Nephron (organoid): ENCODE data around the gene HOXB3.

Experiments
- H3K27ac Mint-ChIP-seq, 3 experiments: 2 replicates each; pipeline ENCODE4 v1.8.0; 2020; ENCODE audit warnings: mixed read lengths in 3 of 3, mild to moderate bottlenecking in 2 of 3, moderate library complexity in 1 of 3
- H3K27me3 Mint-ChIP-seq: 2 replicates; pipeline ENCODE4 v1.8.0; 2021; ENCODE audit warnings: low read depth, mild to moderate bottlenecking, moderate library complexity, mixed read lengths
- H3K36me3 Mint-ChIP-seq: 2 replicates; pipeline ENCODE4 v1.8.0; 2020; ENCODE audit warnings: low read depth, mixed read lengths
- H3K4me1 Mint-ChIP-seq: 2 replicates; pipeline ENCODE4 v1.8.0; 2020; ENCODE audit warnings: mixed read lengths
- H3K4me3 Mint-ChIP-seq, 3 experiments: 2 replicates each; pipeline ENCODE4 v1.8.0; 2020; ENCODE audit warnings: mild to moderate bottlenecking in 3 of 3, mixed read lengths in 3 of 3, moderate library complexity in 2 of 3
- H3K9me3 Mint-ChIP-seq: 2 replicates; pipeline ENCODE4 v1.8.0; 2020; ENCODE audit warnings: mixed read lengths
- TF ChIP-seq, protein P1 (sequence below), 3 experiments: fragments of 200-600 bp; sonication (generic); IDR thresholded peaks; one replicate each; pipeline ENCODE4 v1.5.0; 2021; ENCODE audit warnings: antibody characterized with exemption in 3 of 3; ENCODE audit not compliant: unreplicated experiment in 3 of 3

HOXB3 gene

DNA sequence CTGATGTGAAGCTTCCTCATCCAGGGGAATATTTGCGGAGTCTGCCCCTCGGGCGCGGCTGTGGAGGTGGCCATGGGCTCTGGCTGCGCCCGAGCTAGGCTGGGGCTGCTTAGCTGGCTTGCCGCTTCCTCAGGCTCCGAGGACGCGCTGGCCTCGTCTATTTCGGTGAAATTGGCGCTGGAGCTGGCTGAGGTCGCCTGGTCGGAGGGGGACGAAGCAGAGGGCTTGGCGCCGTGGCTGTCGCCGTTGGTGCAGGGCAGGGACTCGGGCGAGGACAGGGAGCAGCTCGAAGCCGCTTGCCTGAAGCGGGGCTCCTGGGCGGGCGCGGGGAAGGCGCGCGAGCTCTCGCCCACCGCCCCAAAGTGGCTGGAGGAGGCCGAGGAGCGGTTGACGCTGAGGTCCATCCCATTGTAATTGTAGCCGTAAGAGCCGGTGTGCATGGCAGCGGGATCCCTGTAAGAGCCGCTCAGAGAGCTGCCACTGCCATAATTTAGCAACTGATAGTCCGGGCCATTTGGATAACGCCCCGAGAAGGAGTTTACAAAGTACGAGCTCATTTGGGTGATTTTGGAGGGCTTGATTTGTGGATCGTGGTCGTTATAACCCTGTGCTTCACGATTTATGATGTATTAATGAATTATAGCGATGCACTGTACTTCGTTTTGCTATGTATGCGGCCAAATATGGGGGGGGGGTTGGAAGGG is 3.2 kb upstream of the HOXB3 start, which contains the start of gene HOXB5:
Gene HOXB5 (minus strand): TSS at position 654 of the 704 bp plus-strand sequence. CDS start 97 bp downstream, at position 557.
- Mint-ChIP-seq H3K27ac (peak within 1 kb of the TSS in 1 of 3 experiments; percentile 92), H3K4me3 (peak within 1 kb of the TSS; percentile 91 to 98 (median 94)), H3K36me3 (peaks cover 67% of the 10 kb centered on the region), H3K4me1 (peaks cover 81% of the 10 kb centered on the region), H3K9me3 (no peaks in the 10 kb centered on the region), H3K27me3 (peaks cover 90% of the 10 kb centered on the region)
- TF ChIP-seq, protein P1, sequence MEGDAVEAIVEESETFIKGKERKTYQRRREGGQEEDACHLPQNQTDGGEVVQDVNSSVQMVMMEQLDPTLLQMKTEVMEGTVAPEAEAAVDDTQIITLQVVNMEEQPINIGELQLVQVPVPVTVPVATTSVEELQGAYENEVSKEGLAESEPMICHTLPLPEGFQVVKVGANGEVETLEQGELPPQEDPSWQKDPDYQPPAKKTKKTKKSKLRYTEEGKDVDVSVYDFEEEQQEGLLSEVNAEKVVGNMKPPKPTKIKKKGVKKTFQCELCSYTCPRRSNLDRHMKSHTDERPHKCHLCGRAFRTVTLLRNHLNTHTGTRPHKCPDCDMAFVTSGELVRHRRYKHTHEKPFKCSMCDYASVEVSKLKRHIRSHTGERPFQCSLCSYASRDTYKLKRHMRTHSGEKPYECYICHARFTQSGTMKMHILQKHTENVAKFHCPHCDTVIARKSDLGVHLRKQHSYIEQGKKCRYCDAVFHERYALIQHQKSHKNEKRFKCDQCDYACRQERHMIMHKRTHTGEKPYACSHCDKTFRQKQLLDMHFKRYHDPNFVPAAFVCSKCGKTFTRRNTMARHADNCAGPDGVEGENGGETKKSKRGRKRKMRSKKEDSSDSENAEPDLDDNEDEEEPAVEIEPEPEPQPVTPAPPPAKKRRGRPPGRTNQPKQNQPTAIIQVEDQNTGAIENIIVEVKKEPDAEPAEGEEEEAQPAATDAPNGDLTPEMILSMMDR (IDR thresholded peaks at IDR 0.05; ENCODE audit: unreplicated experiment in 3 of 3), result no peak

DNA sequence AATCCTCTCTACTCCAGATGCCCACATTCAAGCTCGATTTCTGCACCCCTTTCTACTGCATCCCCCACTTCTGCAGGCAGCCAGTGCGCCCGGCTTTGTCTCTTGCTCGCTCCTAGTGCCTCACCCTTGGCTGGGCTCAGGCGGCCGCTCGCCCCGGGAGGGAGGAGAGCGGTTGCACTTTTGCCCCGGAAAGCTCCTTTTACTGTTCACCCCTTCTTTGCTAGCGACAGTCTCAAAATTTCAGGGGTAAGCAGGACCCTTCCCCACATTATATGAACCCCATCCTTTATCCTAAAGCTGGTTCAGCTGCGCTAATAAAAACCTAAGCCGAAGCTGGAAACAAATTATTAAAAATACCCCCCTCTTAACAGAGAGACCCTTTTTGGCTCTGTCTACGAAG is 2.5 kb upstream of the HOXB3 start:
- Mint-ChIP-seq H3K4me3 (peak overlapping the region; percentile 91 to 98 (median 94)), H3K4me1 (peaks cover 82% of the 10 kb centered on the region), H3K9me3 (no peaks in the 10 kb centered on the region), H3K36me3 (peaks cover 71% of the 10 kb centered on the region), H3K27me3 (peaks cover 90% of the 10 kb centered on the region), H3K27ac (peak overlapping the region in 1 of 3 experiments; percentile 92)
- TF ChIP-seq, protein P1 (IDR thresholded peaks at IDR 0.05; ENCODE audit: unreplicated experiment in 3 of 3), result no peak

DNA sequence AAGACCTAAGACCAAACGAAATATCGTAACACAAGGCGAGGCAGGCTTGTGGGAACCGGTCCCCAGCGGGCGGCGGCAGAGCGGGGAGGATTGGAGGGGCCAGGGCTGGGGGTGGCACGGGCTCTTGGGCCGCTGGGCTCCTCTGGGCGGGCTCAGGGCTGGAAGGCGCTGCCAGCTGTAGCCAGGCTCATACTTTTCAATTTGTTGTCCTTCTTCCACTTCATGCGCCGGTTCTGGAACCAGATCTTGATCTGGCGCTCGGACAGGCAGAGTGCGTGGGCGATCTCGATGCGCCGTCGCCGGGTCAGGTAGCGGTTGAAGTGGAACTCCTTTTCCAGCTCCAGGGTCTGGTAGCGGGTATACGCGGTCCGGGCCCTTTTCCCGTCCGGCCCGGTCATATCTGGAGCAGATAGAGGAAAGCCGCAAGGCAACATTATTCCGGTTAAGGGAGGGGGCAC is 2.0 kb upstream of the HOXB3 start:
- Mint-ChIP-seq H3K27ac (peak overlapping the region in 1 of 3 experiments; percentile 92), H3K9me3 (no peaks in the 10 kb centered on the region), H3K4me3 (peak overlapping the region; percentile 91 to 98 (median 94)), H3K27me3 (peaks cover 90% of the 10 kb centered on the region), H3K36me3 (peaks cover 74% of the 10 kb centered on the region), H3K4me1 (peaks cover 87% of the 10 kb centered on the region)
- TF ChIP-seq, protein P1 (IDR thresholded peaks at IDR 0.05; ENCODE audit: unreplicated experiment in 3 of 3), result no peak

DNA sequence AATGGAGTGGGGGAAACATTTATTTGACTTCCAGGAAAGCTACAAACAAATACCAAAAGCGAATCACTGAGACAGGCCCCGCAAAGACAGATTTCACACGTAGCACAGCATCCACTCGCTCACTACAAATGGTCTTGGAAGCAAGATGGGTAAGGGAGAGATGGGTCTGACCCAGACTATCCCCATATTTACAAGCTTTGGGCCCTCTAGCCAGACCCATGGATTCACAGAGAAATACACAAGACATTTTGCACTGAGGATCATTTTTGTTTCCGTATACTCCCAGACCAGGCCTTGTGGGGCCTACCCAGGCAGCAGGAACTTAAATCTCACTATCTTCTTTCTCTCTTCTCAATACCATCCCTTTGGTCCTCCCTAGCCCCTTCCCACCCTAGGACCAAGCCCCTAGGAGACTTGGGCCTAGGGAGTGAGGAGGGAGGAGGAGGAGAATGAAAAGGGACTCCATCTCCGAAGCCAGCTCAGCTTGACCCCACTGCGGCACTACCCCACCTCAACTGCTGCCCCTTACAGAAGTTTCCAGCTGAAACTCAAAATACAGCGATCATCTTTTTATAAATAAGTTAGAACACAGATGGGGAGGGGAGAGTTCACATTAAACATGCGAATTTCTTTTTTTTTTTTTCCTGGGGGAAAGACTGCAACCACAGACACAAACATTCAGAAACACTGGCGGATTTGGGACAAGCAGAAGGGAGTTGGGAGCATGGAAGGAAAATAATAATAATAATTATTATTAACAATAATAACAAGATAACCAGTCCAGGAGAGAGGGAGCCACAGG is 1.4 kb upstream of the HOXB3 start:
- Mint-ChIP-seq H3K4me3 (peak overlapping the region; percentile 84 to 98 (median 91)), H3K27me3 (peaks cover 90% of the 10 kb centered on the region), H3K27ac (peak overlapping the region in 1 of 3 experiments; percentile 92), H3K9me3 (no peaks in the 10 kb centered on the region), H3K36me3 (peaks cover 70% of the 10 kb centered on the region), H3K4me1 (peaks cover 92% of the 10 kb centered on the region)
- TF ChIP-seq, protein P1 (IDR thresholded peaks at IDR 0.05; ENCODE audit: unreplicated experiment in 3 of 3), result no peak

DNA sequence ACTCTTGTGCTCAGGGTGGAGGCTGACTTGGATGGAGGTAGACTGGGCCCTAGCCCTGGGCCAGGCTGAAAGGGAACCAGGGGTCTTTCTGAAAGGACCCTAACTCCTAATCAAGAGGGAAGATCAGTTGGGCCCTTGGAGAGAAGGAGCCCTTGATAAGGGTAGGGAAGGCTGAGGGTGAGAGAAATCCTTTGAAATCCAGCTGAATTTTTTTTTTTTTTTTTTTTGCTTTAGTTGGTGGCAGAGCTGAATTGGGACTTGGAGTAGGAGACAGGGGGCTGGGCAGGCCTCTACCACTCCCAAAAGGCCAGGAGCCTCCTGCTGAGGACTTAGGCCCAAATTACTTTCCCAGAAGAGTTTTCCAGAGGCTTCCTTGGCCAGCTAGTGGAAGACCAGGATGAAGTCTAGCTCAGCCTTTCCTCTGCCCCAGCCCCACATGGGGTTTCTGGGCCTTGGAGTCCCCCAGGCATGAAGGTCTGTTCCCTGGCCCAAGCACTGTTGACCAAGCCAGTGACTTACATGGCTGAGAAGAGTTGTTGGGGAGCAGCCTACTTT is 643 bp upstream of the HOXB3 start:
- Mint-ChIP-seq H3K4me3 (peak overlapping the region; percentile 84 to 98 (median 91)), H3K27me3 (peaks cover 92% of the 10 kb centered on the region), H3K27ac (peak overlapping the region in 1 of 3 experiments; percentile 92), H3K36me3 (peaks cover 67% of the 10 kb centered on the region), H3K9me3 (no peaks in the 10 kb centered on the region), H3K4me1 (peaks cover 92% of the 10 kb centered on the region)
- TF ChIP-seq, protein P1 (IDR thresholded peaks at IDR 0.05; ENCODE audit: unreplicated experiment in 3 of 3), result no peak
